ENCODE results near the gene FMR1. TPM values are rescaled to one million over a fixed set of nuclear protein-coding genes. Genes with fewer than 3 reads are reported as not detected.

Gene FMR1
- total RNA-seq: 10 to 100 TPM; 82.8 to 88.8 TPM
- 1 to 10 TPM; 5.8 to 7.3 TPM for polyA plus RNA-seq

DNA sequence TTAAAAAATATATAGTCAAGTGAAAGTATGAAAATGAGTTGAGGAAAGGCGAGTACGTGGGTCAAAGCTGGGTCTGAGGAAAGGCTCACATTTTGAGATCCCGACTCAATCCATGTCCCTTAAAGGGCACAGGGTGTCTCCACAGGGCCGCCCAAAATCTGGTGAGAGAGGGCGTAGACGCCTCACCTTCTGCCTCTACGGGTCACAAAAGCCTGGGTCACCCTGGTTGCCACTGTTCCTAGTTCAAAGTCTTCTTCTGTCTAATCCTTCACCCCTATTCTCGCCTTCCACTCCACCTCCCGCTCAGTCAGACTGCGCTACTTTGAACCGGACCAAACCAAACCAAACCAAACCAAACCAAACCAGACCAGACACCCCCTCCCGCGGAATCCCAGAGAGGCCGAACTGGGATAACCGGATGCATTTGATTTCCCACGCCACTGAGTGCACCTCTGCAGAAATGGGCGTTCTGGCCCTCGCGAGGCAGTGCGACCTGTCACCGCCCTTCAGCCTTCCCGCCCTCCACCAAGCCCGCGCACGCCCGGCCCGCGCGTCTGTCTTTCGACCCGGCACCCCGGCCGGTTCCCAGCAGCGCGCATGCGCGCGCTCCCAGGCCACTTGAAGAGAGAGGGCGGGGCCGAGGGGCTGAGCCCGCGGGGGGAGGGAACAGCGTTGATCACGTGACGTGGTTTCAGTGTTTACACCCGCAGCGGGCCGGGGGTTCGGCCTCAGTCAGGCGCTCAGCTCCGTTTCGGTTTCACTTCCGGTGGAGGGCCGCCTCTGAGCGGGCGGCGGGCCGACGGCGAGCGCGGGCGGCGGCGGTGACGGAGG, at the start of gene FMR1:
Gene FMR1 (plus strand): TSS at position 728 of the 831 bp plus-strand sequence. CDS start 261 bp downstream, outside the sequence.
- peaks cover 0 to 6% of the 10 kb centered on the region in 2 donors for H3K36me3 Mint-ChIP-seq
- H3K4me3 Mint-ChIP-seq: peak within 1 kb of the TSS; percentile 95 to 99 (median 96)
- Histone ChIP-seq H3K4me3 (ENCODE audit: low read length in 2 of 2) (peak within 1 kb of the TSS; percentile 57 to 72), H3K4me1 (ENCODE audit: insufficient read depth, low read length) (peaks cover 42% of the 10 kb centered on the region), H3K9me3 (ENCODE audit: control insufficient read depth in 1 of 2, low read length in 2 of 2) (no peaks in the 10 kb centered on the region), H3K36me3 (ENCODE audit: insufficient read depth, low read length) (no peaks in the 10 kb centered on the region), H3K27ac (ENCODE audit: low read depth, low read length) (peak within 1 kb of the TSS; percentile 76), H3K27me3 (ENCODE audit: insufficient read depth, low read length) (no peaks in the 10 kb centered on the region)
- ChIA-PET POLR2A (ENCODE audit: partially characterized antibody) (interaction anchor here (0.9 to 1.5 kb wide), 4 partner anchors 9 to 1593 kb away, joined by 3 to 8 read pairs (median 3); partner anchors contain the start of gene IDS), CTCF (ENCODE audit: partially characterized antibody) (no interaction called here)
- H3K27ac Mint-ChIP-seq: peak within 1 kb of the TSS; percentile 91 to 97 (median 96)
- H3K27me3 Mint-ChIP-seq: no peaks in the 10 kb centered on the region
- intact Hi-C loops (cut with micrococcal nuclease): no loop called here
- H3K4me1 Mint-ChIP-seq: peaks cover 16 to 45% (median 22%) of the 10 kb centered on the region in 4 donors
- peak; percentile 92 to 96 (median 95) for DNase-seq
- no peaks in the 10 kb centered on the region for H3K9me3 Mint-ChIP-seq

DNA sequence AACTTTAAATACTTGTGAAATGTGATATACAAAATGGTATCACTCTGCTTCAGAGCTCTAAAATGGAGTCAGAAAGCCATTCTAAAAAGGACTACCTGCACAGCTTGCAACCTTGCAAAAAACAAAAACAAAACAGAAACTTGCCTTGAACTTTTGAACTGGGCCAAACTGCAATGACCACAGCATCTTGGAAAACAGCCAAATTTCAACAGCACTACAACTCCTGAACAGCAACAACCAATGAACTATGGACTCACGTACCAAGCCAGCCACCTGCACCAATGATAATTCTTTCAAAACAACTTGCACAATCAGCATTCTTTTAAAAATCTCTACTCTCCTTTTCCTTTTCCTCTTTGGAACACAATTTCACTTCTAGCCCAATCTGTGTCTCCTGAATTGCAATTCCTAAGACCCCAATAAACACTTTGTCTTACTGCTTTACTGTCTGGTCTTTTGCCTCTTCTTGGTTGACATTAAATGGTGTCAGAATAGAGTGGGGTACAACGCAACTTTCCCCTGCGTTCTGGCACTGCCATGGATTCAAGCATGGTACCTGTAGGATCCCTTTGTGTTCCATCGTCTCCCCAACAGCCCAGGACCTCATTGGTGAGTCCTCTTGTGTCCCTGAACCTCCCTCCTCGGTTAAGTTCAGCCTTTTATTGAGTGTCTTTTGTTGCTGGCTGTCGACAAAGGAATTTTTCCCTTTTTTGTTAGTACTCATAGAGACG, 35.7 kb upstream of the FMR1 start:
- no peaks in the 10 kb centered on the region for H3K4me1 ChIP-seq (ENCODE audit: insufficient read depth, low read length)
- intact Hi-C loops (cut with micrococcal nuclease): no loop called here
- Mint-ChIP-seq H3K27me3 (no peaks in the 10 kb centered on the region), H3K4me1 (peaks cover 0 to 11% (median 7%) of the 10 kb centered on the region in 4 donors), H3K27ac (no peak overlapping the region), H3K9me3 (peaks cover 0 to 16% (median 4%) of the 10 kb centered on the region in 8 donors), H3K4me3 (no peak overlapping the region), H3K36me3 (peaks cover 0 to 3% of the 10 kb centered on the region in 2 donors)
- peak in 2 of 5 donors; percentile 6 for DNase-seq
- H3K36me3 ChIP-seq (ENCODE audit: insufficient read depth, low read length): no peaks in the 10 kb centered on the region
- H3K9me3 ChIP-seq (ENCODE audit: control insufficient read depth in 1 of 2, low read length in 2 of 2): no peaks in the 10 kb centered on the region
- ChIA-PET CTCF (ENCODE audit: partially characterized antibody) (no interaction called here), POLR2A (ENCODE audit: partially characterized antibody) (no interaction called here)
- H3K4me3 ChIP-seq (ENCODE audit: low read length in 2 of 2): no peak overlapping the region
- H3K27me3 ChIP-seq (ENCODE audit: insufficient read depth, low read length): no peaks in the 10 kb centered on the region
- no peak overlapping the region for H3K27ac ChIP-seq (ENCODE audit: low read depth, low read length)

DNA sequence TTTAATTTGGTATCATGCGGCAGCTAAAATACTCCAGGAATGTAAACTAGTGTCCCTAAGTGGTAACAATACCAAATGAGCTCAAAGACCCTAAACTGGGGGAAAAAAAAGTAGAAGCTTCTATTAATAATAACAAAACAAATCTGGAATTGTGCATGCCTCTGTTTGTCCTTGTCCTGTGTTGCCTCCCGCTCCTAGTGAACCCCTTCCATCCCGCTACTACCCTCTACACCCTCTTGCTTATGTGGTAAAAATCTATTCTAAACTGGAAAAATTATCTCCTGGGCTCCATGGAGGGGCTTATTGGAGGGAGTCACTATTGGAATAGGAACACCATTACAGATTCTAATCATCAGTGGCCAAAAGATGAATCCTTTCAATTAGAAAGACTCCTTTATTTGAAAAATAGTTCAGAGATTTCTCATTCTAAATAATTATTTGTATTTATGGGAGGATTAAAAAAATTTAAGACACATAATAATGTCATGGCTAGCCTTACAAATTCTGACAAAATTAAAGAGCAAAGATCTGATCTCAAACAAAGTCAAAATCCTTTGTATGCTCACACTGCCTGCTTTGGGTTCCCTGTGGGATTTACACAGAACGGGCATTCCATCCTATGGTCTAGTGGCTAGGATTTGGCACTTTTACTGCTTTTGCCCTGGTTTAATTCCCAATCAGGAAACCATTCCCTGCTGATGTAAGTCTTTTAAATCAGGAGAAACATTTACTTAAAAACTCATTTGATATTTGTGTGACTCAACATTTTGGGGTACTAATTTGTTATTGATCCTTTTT, 34.7 kb upstream of the FMR1 start:
- Histone ChIP-seq H3K4me3 (ENCODE audit: low read length in 2 of 2) (no peak overlapping the region), H3K36me3 (ENCODE audit: insufficient read depth, low read length) (no peaks in the 10 kb centered on the region), H3K9me3 (ENCODE audit: control insufficient read depth in 1 of 2, low read length in 2 of 2) (no peaks in the 10 kb centered on the region), H3K4me1 (ENCODE audit: insufficient read depth, low read length) (no peaks in the 10 kb centered on the region), H3K27ac (ENCODE audit: low read depth, low read length) (no peak overlapping the region), H3K27me3 (ENCODE audit: insufficient read depth, low read length) (no peaks in the 10 kb centered on the region)
- no peak for DNase-seq
- peaks cover 0 to 3% of the 10 kb centered on the region in 2 donors for H3K36me3 Mint-ChIP-seq
- peaks cover 0 to 11% (median 7%) of the 10 kb centered on the region in 4 donors for H3K4me1 Mint-ChIP-seq
- H3K9me3 Mint-ChIP-seq: peaks cover 0 to 10% (median 0%) of the 10 kb centered on the region in 8 donors
- intact Hi-C loops (cut with micrococcal nuclease): no loop called here
- H3K27ac Mint-ChIP-seq: no peak overlapping the region
- ChIA-PET POLR2A (ENCODE audit: partially characterized antibody) (no interaction called here), CTCF (ENCODE audit: partially characterized antibody) (no interaction called here)
- H3K27me3 Mint-ChIP-seq: no peaks in the 10 kb centered on the region
- no peak overlapping the region for H3K4me3 Mint-ChIP-seq

DNA sequence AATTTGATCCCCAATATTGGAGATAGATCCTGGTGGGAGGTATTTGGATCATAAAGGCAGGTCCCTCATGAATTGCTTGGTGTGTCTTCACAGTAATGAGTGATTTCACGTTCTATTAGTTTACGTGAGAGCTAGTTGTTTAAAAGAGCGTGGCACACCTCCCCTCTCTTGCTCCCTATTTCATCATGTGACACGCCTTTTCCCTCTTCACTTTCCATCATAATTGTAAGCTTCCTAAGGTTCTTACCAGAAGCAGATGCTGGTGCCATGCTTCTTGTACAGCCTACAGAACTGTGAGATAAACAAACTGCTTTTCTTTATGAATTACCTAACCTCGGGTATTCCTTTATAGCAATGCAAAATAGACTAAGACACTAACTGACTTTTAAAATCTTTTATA, 34.0 kb upstream of the FMR1 start:
- no peaks in the 10 kb centered on the region for H3K36me3 ChIP-seq (ENCODE audit: insufficient read depth, low read length)
- no peaks in the 10 kb centered on the region for H3K9me3 ChIP-seq (ENCODE audit: control insufficient read depth in 1 of 2, low read length in 2 of 2)
- ChIA-PET POLR2A (ENCODE audit: partially characterized antibody) (no interaction called here), CTCF (ENCODE audit: partially characterized antibody) (no interaction called here)
- DNase-seq: no peak
- intact Hi-C loops (cut with micrococcal nuclease): no loop called here
- H3K4me3 ChIP-seq (ENCODE audit: low read length in 2 of 2): no peak overlapping the region
- Mint-ChIP-seq H3K4me3 (no peak overlapping the region), H3K9me3 (peaks cover 0 to 9% (median 0%) of the 10 kb centered on the region in 8 donors), H3K27ac (no peak overlapping the region), H3K27me3 (no peaks in the 10 kb centered on the region), H3K36me3 (peaks cover 0 to 3% of the 10 kb centered on the region in 2 donors), H3K4me1 (peaks cover 0 to 11% (median 7%) of the 10 kb centered on the region in 4 donors)
- H3K27me3 ChIP-seq (ENCODE audit: insufficient read depth, low read length): no peaks in the 10 kb centered on the region
- H3K27ac ChIP-seq (ENCODE audit: low read depth, low read length): no peak overlapping the region
- no peaks in the 10 kb centered on the region for H3K4me1 ChIP-seq (ENCODE audit: insufficient read depth, low read length)

DNA sequence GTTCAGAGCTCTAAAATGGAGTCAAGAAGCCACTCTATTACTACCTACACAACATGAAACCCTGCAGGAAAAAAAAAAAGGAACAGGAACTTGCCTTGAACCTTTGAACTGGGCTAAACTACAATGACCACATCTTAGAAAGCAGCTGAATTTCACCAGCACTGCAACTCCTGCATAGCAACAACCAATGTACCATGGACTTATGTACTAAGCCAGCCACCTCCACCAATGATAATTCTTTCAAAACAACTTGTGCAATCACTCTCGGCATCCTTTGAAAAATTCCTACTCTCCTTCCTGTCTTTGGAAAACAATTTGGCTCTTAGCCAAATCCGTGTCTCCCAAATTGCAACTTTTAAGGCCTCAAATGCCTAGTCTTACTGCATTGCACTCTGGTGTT, 26.8 kb upstream of the FMR1 start:
- Histone ChIP-seq H3K27me3 (ENCODE audit: insufficient read depth, low read length) (no peaks in the 10 kb centered on the region), H3K36me3 (ENCODE audit: insufficient read depth, low read length) (no peaks in the 10 kb centered on the region), H3K4me3 (ENCODE audit: low read length in 2 of 2) (no peak overlapping the region), H3K27ac (ENCODE audit: low read depth, low read length) (no peak overlapping the region), H3K9me3 (ENCODE audit: control insufficient read depth in 1 of 2, low read length in 2 of 2) (no peaks in the 10 kb centered on the region), H3K4me1 (ENCODE audit: insufficient read depth, low read length) (no peaks in the 10 kb centered on the region)
- intact Hi-C loops (cut with micrococcal nuclease): no loop called here
- H3K36me3 Mint-ChIP-seq: no peaks in the 10 kb centered on the region
- H3K4me3 Mint-ChIP-seq: no peak overlapping the region
- H3K4me1 Mint-ChIP-seq: peaks cover 0 to 9% (median 1%) of the 10 kb centered on the region in 4 donors
- ChIA-PET CTCF (ENCODE audit: partially characterized antibody) (no interaction called here), POLR2A (ENCODE audit: partially characterized antibody) (no interaction called here)
- no peak overlapping the region for H3K27ac Mint-ChIP-seq
- no peak for DNase-seq
- no peaks in the 10 kb centered on the region for H3K27me3 Mint-ChIP-seq
- peaks cover 0 to 2% (median 0%) of the 10 kb centered on the region in 8 donors for H3K9me3 Mint-ChIP-seq

DNA sequence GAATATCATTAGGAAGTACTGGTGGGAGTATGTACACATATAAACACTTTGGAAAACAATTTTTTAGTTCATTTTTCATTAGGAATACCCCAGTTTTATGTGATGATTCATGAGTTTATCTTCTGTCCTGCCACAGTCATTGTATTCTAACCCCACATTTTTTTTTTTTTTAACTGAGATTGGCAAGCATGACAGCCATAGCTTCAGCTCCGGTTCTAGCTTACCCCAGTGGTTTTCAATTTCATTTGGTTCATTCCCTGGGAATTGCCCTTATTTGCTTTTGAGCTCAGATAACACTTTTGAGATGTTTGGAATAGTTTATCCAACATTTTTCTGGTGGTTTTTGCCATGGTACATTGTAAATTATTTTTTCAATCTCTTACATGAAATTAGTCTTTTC, 21.0 kb upstream of the FMR1 start:
- intact Hi-C loops (cut with micrococcal nuclease): no loop called here
- H3K9me3 ChIP-seq (ENCODE audit: control insufficient read depth in 1 of 2, low read length in 2 of 2): no peaks in the 10 kb centered on the region
- peaks cover 0 to 3% of the 10 kb centered on the region in 2 donors for H3K27me3 Mint-ChIP-seq
- no peak overlapping the region for H3K27ac Mint-ChIP-seq
- no peak overlapping the region for H3K4me3 Mint-ChIP-seq
- no peak for DNase-seq
- no peak overlapping the region for H3K27ac ChIP-seq (ENCODE audit: low read depth, low read length)
- no peaks in the 10 kb centered on the region for H3K27me3 ChIP-seq (ENCODE audit: insufficient read depth, low read length)
- ChIA-PET POLR2A (ENCODE audit: partially characterized antibody) (no interaction called here), CTCF (ENCODE audit: partially characterized antibody) (no interaction called here)
- peaks cover 0 to 4% (median 0%) of the 10 kb centered on the region in 8 donors for H3K9me3 Mint-ChIP-seq
- no peaks in the 10 kb centered on the region for H3K36me3 ChIP-seq (ENCODE audit: insufficient read depth, low read length)
- no peaks in the 10 kb centered on the region for H3K36me3 Mint-ChIP-seq
- no peaks in the 10 kb centered on the region for H3K4me1 ChIP-seq (ENCODE audit: insufficient read depth, low read length)
- peaks cover 0 to 9% (median 1%) of the 10 kb centered on the region in 4 donors for H3K4me1 Mint-ChIP-seq
- H3K4me3 ChIP-seq (ENCODE audit: low read length in 2 of 2): no peak overlapping the region

DNA sequence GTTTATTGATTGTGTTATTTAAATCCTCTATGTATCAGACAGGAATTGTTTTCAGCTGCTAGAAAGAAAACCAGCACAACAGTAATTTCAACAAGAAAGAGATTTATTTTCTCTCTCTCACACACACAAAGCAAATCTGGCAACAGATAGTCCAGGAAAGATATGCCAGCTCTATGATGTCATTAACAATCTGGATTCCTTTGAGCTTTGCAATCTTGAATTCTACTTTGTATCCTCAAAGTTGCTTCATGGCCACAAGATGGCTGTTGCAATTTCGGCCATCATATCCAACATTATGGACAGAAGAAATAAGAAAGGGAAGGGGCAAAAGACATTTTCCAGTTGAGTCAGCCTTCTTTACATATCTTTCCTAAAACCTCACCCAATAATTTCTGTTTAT, 19.8 kb upstream of the FMR1 start:
- POLR2A ChIA-PET (ENCODE audit: partially characterized antibody): no interaction called here
- Mint-ChIP-seq H3K9me3 (peaks cover 0 to 4% (median 0%) of the 10 kb centered on the region in 8 donors), H3K4me1 (peaks cover 0 to 9% (median 3%) of the 10 kb centered on the region in 4 donors), H3K4me3 (no peak overlapping the region), H3K27ac (no peak overlapping the region), H3K36me3 (no peaks in the 10 kb centered on the region), H3K27me3 (peaks cover 0 to 3% of the 10 kb centered on the region in 2 donors)
- DNase-seq: no peak
- CTCF ChIA-PET (ENCODE audit: partially characterized antibody): no interaction called here
- H3K4me1 ChIP-seq (ENCODE audit: insufficient read depth, low read length): no peaks in the 10 kb centered on the region
- no peak overlapping the region for H3K4me3 ChIP-seq (ENCODE audit: low read length in 2 of 2)
- no peaks in the 10 kb centered on the region for H3K36me3 ChIP-seq (ENCODE audit: insufficient read depth, low read length)
- H3K27me3 ChIP-seq (ENCODE audit: insufficient read depth, low read length): no peaks in the 10 kb centered on the region
- no peak overlapping the region for H3K27ac ChIP-seq (ENCODE audit: low read depth, low read length)
- intact Hi-C loops (cut with micrococcal nuclease): no loop called here
- H3K9me3 ChIP-seq (ENCODE audit: control insufficient read depth in 1 of 2, low read length in 2 of 2): no peaks in the 10 kb centered on the region

Data from CD4-positive, alpha-beta memory T cell (primary cell).